Endothelial cell (in vitro differentiated cells): Measurements from ENCODE around the gene IPO13. TPM values are rescaled to one million over a fixed set of nuclear protein-coding genes. Genes with fewer than 3 reads are reported as not detected.

Source experiments
- DNase-seq: peaks from one replicate; pipeline ENCODE4 v3.0.0; 2021; ENCODE audit warnings: low spot score
- H3K27ac Mint-ChIP-seq: one replicate; pipeline ENCODE4 v1.8.0; 2021; ENCODE audit warnings: mixed read lengths, inconsistent platforms; ENCODE audit not compliant: unreplicated experiment
- H3K27me3 Mint-ChIP-seq: one replicate; pipeline ENCODE4 v1.8.0; 2021; ENCODE audit warnings: mild to moderate bottlenecking, moderate library complexity, mixed read lengths, inconsistent platforms; ENCODE audit not compliant: unreplicated experiment
- H3K36me3 Mint-ChIP-seq: one replicate; pipeline ENCODE4 v1.8.0; 2021; ENCODE audit warnings: mild to moderate bottlenecking, low read depth, mixed read lengths, inconsistent platforms; ENCODE audit not compliant: unreplicated experiment
- H3K4me1 Mint-ChIP-seq: one replicate; pipeline ENCODE4 v1.8.0; 2021; ENCODE audit warnings: mild to moderate bottlenecking, mixed read lengths, inconsistent platforms; ENCODE audit not compliant: unreplicated experiment
- H3K4me3 Mint-ChIP-seq: one replicate; pipeline ENCODE4 v1.8.0; 2021; ENCODE audit warnings: mild to moderate bottlenecking, mixed read lengths, inconsistent platforms; ENCODE audit not compliant: unreplicated experiment
- H3K9me3 Mint-ChIP-seq: one replicate; pipeline ENCODE4 v1.8.0; 2021; ENCODE audit warnings: mixed read lengths, inconsistent platforms; ENCODE audit not compliant: unreplicated experiment
- CTCF ChIP-seq: fragments of 200-600 bp; sonication (generic); IDR thresholded peaks from one replicate; pipeline ENCODE4 v1.5.0; 2021; ENCODE audit warnings: antibody characterized with exemption; ENCODE audit not compliant: unreplicated experiment
- total RNA-seq: library from RNA; stranded (reverse); fragmentation: NEBNext Ultra II Directional; extraction: Animal tissue kit (Norgen Biotek cat#: 25700); gene quantifications from one replicate; pipeline ENCODE4 v1.2.1, GENCODE V29; 2021; ENCODE audit not compliant: unreplicated experiment

Gene IPO13
- total RNA-seq, 1 donor from 2014 or later = 31.5 TPM

GRCh38 chr1:43942411-43942810, 4.3 kb upstream of the IPO13 start:
- peaks cover 18% of the 10 kb centered on the region for H3K4me1 Mint-ChIP-seq
- H3K27ac Mint-ChIP-seq = peak overlapping the region; percentile 38
- no peak overlapping the region for H3K4me3 Mint-ChIP-seq
- H3K27me3 Mint-ChIP-seq = peaks cover 4% of the 10 kb centered on the region
- no peak for TF ChIP-seq CTCF
- DNase-seq = no peak
- H3K36me3 Mint-ChIP-seq = no peaks in the 10 kb centered on the region
- no peaks in the 10 kb centered on the region for H3K9me3 Mint-ChIP-seq

GRCh38 chr1:43944860-43945259, 1.9 kb upstream of the IPO13 start:
- H3K4me1 Mint-ChIP-seq = peaks cover 19% of the 10 kb centered on the region
- TF ChIP-seq CTCF = no peak
- no peaks in the 10 kb centered on the region for H3K36me3 Mint-ChIP-seq
- H3K27ac Mint-ChIP-seq = no peak overlapping the region
- H3K4me3 Mint-ChIP-seq = no peak overlapping the region
- peaks cover 6% of the 10 kb centered on the region for H3K27me3 Mint-ChIP-seq
- no peak for DNase-seq
- H3K9me3 Mint-ChIP-seq = no peaks in the 10 kb centered on the region

- Mint-ChIP-seq H3K9me3 (no peaks in the 10 kb centered on the region), H3K4me3 (peak overlapping the region; percentile 94), H3K4me1 (peaks cover 16% of the 10 kb centered on the region), H3K27me3 (peaks cover 7% of the 10 kb centered on the region), H3K27ac (peak overlapping the region; percentile 74), H3K36me3 (peaks cover 5% of the 10 kb centered on the region)
- no peak for DNase-seq
- TF ChIP-seq CTCF = no peak
These were observed 995 bp upstream of the IPO13 start for GRCh38 chr1:43945674-43946235.

GRCh38 chr1:43947061-43947873, 517 bp downstream of the IPO13 start:
- no peak for TF ChIP-seq CTCF
- Mint-ChIP-seq H3K36me3 (peaks cover 5% of the 10 kb centered on the region), H3K4me1 (peaks cover 12% of the 10 kb centered on the region), H3K4me3 (peak overlapping the region; percentile 94), H3K27me3 (peaks cover 7% of the 10 kb centered on the region), H3K9me3 (no peaks in the 10 kb centered on the region), H3K27ac (peak overlapping the region; percentile 72)
- DNase-seq = no peak

GRCh38 chr1:43947874-43948437, 1.2 kb downstream of the IPO13 start:
- H3K27me3 Mint-ChIP-seq = peaks cover 7% of the 10 kb centered on the region
- no peak for DNase-seq
- H3K4me1 Mint-ChIP-seq = peaks cover 6% of the 10 kb centered on the region
- peak overlapping the region; percentile 86 for H3K4me3 Mint-ChIP-seq
- peaks cover 5% of the 10 kb centered on the region for H3K36me3 Mint-ChIP-seq
- H3K27ac Mint-ChIP-seq = no peak overlapping the region
- no peak for TF ChIP-seq CTCF
- no peaks in the 10 kb centered on the region for H3K9me3 Mint-ChIP-seq
